Measurements from ENCODE around the gene MUSK. TPM values are rescaled to one million over a fixed set of nuclear protein-coding genes. Genes with fewer than 3 reads are reported as not detected.

MUSK gene
- total and polyA plus RNA-seq, 2 donors (not counting 1 experiment from before 2014, with no cell fraction given), result not detected

DNA sequence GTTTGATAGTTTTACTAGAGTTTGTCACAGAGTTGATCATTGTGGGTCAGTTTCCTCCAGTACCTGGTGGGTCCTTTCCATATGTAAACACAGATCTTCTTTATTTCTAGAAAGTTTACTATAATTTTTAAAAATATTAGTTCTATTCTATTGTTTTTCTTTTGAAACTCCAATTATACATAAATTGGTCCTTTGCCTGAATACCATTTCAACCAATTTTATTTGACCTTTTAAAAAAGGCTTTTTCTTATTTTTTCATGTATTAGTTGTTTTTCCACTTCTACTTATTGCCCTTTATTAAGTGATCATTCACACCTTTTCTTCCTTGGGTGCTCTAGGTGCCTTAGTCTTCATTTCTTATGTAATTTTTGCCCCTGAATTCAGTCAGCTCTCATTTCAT, 33.0 kb upstream of the MUSK start:
- TF ChIP-seq, protein P1, sequence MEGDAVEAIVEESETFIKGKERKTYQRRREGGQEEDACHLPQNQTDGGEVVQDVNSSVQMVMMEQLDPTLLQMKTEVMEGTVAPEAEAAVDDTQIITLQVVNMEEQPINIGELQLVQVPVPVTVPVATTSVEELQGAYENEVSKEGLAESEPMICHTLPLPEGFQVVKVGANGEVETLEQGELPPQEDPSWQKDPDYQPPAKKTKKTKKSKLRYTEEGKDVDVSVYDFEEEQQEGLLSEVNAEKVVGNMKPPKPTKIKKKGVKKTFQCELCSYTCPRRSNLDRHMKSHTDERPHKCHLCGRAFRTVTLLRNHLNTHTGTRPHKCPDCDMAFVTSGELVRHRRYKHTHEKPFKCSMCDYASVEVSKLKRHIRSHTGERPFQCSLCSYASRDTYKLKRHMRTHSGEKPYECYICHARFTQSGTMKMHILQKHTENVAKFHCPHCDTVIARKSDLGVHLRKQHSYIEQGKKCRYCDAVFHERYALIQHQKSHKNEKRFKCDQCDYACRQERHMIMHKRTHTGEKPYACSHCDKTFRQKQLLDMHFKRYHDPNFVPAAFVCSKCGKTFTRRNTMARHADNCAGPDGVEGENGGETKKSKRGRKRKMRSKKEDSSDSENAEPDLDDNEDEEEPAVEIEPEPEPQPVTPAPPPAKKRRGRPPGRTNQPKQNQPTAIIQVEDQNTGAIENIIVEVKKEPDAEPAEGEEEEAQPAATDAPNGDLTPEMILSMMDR (IDR thresholded peaks at IDR 0.05), result no peak
- no peak for TF ChIP-seq EZH2 (IDR thresholded peaks at IDR 0.05; ENCODE audit: borderline replicate concordance, insufficient read depth, low read depth, low read length, poor library complexity, severe bottlenecking)

DNA sequence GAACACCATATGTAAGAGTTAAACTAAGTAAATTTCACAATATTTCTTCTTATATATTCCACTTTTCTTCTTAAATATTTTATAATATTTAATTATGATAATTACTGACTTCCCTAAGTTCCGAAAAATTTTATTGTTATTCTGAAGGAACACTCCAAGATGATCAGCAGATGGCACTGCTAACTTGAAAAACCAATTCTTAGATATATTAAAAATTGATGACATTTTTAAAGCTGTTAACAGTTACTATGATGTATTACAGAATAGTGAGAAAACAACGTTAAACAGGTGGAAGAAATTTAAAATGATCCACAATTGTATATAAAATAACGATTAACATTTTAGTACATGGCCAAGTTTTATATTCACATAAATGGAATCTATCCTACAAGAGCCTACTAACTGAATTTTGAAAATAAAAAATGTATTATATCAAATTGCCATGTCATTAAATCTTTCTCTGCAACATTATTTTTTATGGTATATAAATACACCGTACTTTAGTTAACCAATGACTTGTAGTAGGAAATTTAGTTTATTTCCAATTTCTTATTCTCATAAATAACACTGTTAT, 30.1 kb upstream of the MUSK start:
- Histone ChIP-seq H3K27ac (ENCODE audit: low read length in 2 of 2) (no peak overlapping the region), H3K9me3 (ENCODE audit: control extremely low read depth in 1 of 3, control insufficient read depth in 2 of 3, insufficient read depth in 1 of 3, low read length in 2 of 3) (peaks cover 0 to 8% (median 0%) of the 10 kb centered on the region in 3 donors), H3K79me2 (ENCODE audit: control insufficient read depth, insufficient read depth, low read length) (no peaks in the 10 kb centered on the region), H3K4me3 (ENCODE audit: control extremely low read depth in 1 of 5, extremely low read depth in 1 of 5, insufficient read depth in 1 of 5, low read depth in 2 of 5, low read length in 4 of 5) (no peak overlapping the region), H2AFZ (ENCODE audit: insufficient read depth, low read depth, low read length, poor library complexity, severe bottlenecking) (no peak overlapping the region), H4K20me1 (ENCODE audit: control insufficient read depth, insufficient read depth, low read length, poor library complexity, severe bottlenecking) (no peaks in the 10 kb centered on the region), H3K4me2 (replicated peaks; ENCODE audit: low read depth, low read length, poor library complexity, severe bottlenecking) (no peak overlapping the region), H3K36me3 (replicated peaks in 1 of 2; ENCODE audit: control extremely low read depth in 1 of 2, control insufficient read depth in 1 of 2, extremely low read depth in 1 of 2, insufficient read depth in 2 of 2, low read length in 1 of 2) (no peaks in the 10 kb centered on the region), H3K4me1 (ENCODE audit: control insufficient read depth in 2 of 2, insufficient read depth in 2 of 2, low read length in 2 of 2) (no peaks in the 10 kb centered on the region), H3K27me3 (replicated peaks in 1 of 4; ENCODE audit: control extremely low read depth in 1 of 4, control insufficient read depth in 3 of 4, insufficient read depth in 4 of 4, low read length in 3 of 4) (no peaks in the 10 kb centered on the region), H3K9ac (ENCODE audit: low read length) (no peak overlapping the region)
- Mint-ChIP-seq H3K9me3 (ENCODE audit: insufficient read depth) (peaks cover 2% of the 10 kb centered on the region), H3K27me3 (peaks cover 9% of the 10 kb centered on the region), H3K27ac (no peak overlapping the region), H3K4me1 (no peaks in the 10 kb centered on the region), H3K4me3 (no peak overlapping the region)
- POLR2A ChIA-PET, result no interaction called here
- CTCF ChIA-PET, result no interaction called here
- TF ChIP-seq, protein P1 (IDR thresholded peaks at IDR 0.05), result no peak
- DNase-seq (no peak), ATAC-seq (ENCODE audit: low read depth) (no peak)
- intact Hi-C loops (cut with micrococcal nuclease), result no loop called here
- no CpG with 5 or more reads among the region's 4 CpGs for WGBS (ENCODE audit: insufficient coverage)

More for the DNA sequence above, 33.0 kb upstream of the MUSK start:
- no peaks in the 10 kb centered on the region for H3K4me1 Mint-ChIP-seq
- no peaks in the 10 kb centered on the region for H3K4me1 ChIP-seq (ENCODE audit: control insufficient read depth in 2 of 2, insufficient read depth in 2 of 2, low read length in 2 of 2)
- H3K27me3 Mint-ChIP-seq, result peaks cover 6% of the 10 kb centered on the region
- no peak for DNase-seq
- no peak overlapping the region for H3K27ac ChIP-seq (ENCODE audit: low read length in 2 of 2)
- H3K36me3 ChIP-seq (replicated peaks in 1 of 2; ENCODE audit: control extremely low read depth in 1 of 2, control insufficient read depth in 1 of 2, extremely low read depth in 1 of 2, insufficient read depth in 2 of 2, low read length in 1 of 2), result no peaks in the 10 kb centered on the region
- ChIA-PET POLR2A (no interaction called here), CTCF (no interaction called here)
- H3K4me3 ChIP-seq (ENCODE audit: control extremely low read depth in 1 of 5, extremely low read depth in 1 of 5, insufficient read depth in 1 of 5, low read depth in 2 of 5, low read length in 4 of 5), result no peak overlapping the region
- no peaks in the 10 kb centered on the region for H4K20me1 ChIP-seq (ENCODE audit: control insufficient read depth, insufficient read depth, low read length, poor library complexity, severe bottlenecking)
- H3K9ac ChIP-seq (ENCODE audit: low read length), result no peak overlapping the region
- ATAC-seq (ENCODE audit: low read depth), result no peak
- H3K79me2 ChIP-seq (ENCODE audit: control insufficient read depth, insufficient read depth, low read length), result no peaks in the 10 kb centered on the region
- intact Hi-C loops (cut with micrococcal nuclease), result no loop called here
- H3K9me3 Mint-ChIP-seq (ENCODE audit: insufficient read depth), result peaks cover 2% of the 10 kb centered on the region
- H2AFZ ChIP-seq (ENCODE audit: insufficient read depth, low read depth, low read length, poor library complexity, severe bottlenecking), result no peak overlapping the region
- no peak overlapping the region for H3K27ac Mint-ChIP-seq
- H3K4me3 Mint-ChIP-seq, result no peak overlapping the region
- no peaks in the 10 kb centered on the region for H3K27me3 ChIP-seq (replicated peaks in 1 of 4; ENCODE audit: control extremely low read depth in 1 of 4, control insufficient read depth in 3 of 4, insufficient read depth in 4 of 4, low read length in 3 of 4)
- no peak overlapping the region for H3K4me2 ChIP-seq (replicated peaks; ENCODE audit: low read depth, low read length, poor library complexity, severe bottlenecking)
- peaks cover 0 to 8% (median 0%) of the 10 kb centered on the region in 3 donors for H3K9me3 ChIP-seq (ENCODE audit: control extremely low read depth in 1 of 3, control insufficient read depth in 2 of 3, insufficient read depth in 1 of 3, low read length in 2 of 3)
